ENCODE results near the gene GTPBP2. TPM values are rescaled to one million over a fixed set of nuclear protein-coding genes. Genes with fewer than 3 reads are reported as not detected.

The GTPBP2 gene
- total RNA-seq, 1 experiment from 2014 or later, result 72.2 TPM

- H3K23me2 ChIP-seq (ENCODE audit: insufficient read length, low read depth, low read length, poor library complexity, severe bottlenecking), result peaks cover 8% of the 10 kb centered on the region
- Mint-ChIP-seq H3K4me1 (peaks cover 10 to 13% of the 10 kb centered on the region in 2 experiments), H3K4me3 (no peak overlapping the region; a peak in 1 of 5 replicates), H3K36me3 (ENCODE audit: insufficient read depth in 1 of 3, low read depth in 3 of 3) (peaks cover 51 to 80% (median 78%) of the 10 kb centered on the region in 3 experiments; a peak in 6 of 7 replicates), H3K27ac (no peak overlapping the region), H3K27me3 (ENCODE audit: low read depth) (no peaks in the 10 kb centered on the region), H3K9me3 (no peaks in the 10 kb centered on the region)
- H2AFZ ChIP-seq (ENCODE audit: low read length), result no peak overlapping the region
- no peak overlapping the region for H3K4me2 ChIP-seq (ENCODE audit: insufficient read depth, insufficient read length, low read length)
- H2BK12ac ChIP-seq (ENCODE audit: insufficient read length, low read depth, low read length), result no peak overlapping the region
- peaks cover 6% of the 10 kb centered on the region for H3K79me1 ChIP-seq (ENCODE audit: insufficient read depth, low read depth, low read length, poor library complexity, severe bottlenecking)
- no peaks in the 10 kb centered on the region for H3K9me3 ChIP-seq (ENCODE audit: control insufficient read depth, low read depth, low read length)
- no peak overlapping the region for H3K23ac ChIP-seq (ENCODE audit: insufficient read length, low read depth, low read length)
- no peak overlapping the region for H3K4ac ChIP-seq (ENCODE audit: low read depth, low read length)
- H2BK15ac ChIP-seq (ENCODE audit: low read depth, low read length), result no peak overlapping the region
- no peak overlapping the region for H2AK5ac ChIP-seq (ENCODE audit: insufficient read length, low read length)
- no peak for DNase-seq
- H2BK120ac ChIP-seq (ENCODE audit: low read depth, low read length, poor library complexity, severe bottlenecking), result no peak overlapping the region
- no peak overlapping the region for H3K9ac ChIP-seq (ENCODE audit: extremely low read depth, insufficient read length, low read length)
- H4K5ac ChIP-seq (ENCODE audit: insufficient read length, low read depth, low read length), result no peak overlapping the region
- no peaks in the 10 kb centered on the region for H3K4me1 ChIP-seq (ENCODE audit: insufficient read depth, low read length)
- WGBS (ENCODE audit: extremely low coverage, insufficient read length, low lambda C conversion rate), result no CpG with 5 or more reads among the region's 7 CpGs
- H4K20me1 ChIP-seq (ENCODE audit: control insufficient read depth, insufficient read depth, insufficient read length), result no peaks in the 10 kb centered on the region
- H2BK5ac ChIP-seq (ENCODE audit: insufficient read length, low read length), result no peak overlapping the region
- H4K91ac ChIP-seq (ENCODE audit: insufficient read length, low read depth, low read length), result no peak overlapping the region
- H3K18ac ChIP-seq (ENCODE audit: insufficient read length, low read depth, low read length), result no peak overlapping the region
- H3K14ac ChIP-seq (ENCODE audit: insufficient read depth, low read length), result no peak overlapping the region
- no peaks in the 10 kb centered on the region for H3K27me3 ChIP-seq (ENCODE audit: insufficient read depth, low read length)
- H2BK20ac ChIP-seq (ENCODE audit: low read depth, low read length, poor library complexity, severe bottlenecking), result no peak overlapping the region
- no peak overlapping the region for H3K27ac ChIP-seq (ENCODE audit: insufficient read length, low read depth, low read length)
- no peak overlapping the region for H3K56ac ChIP-seq (ENCODE audit: insufficient read length, low read depth, low read length)
- no peak overlapping the region for H3T11ph ChIP-seq (ENCODE audit: low read length)
- H4K8ac ChIP-seq (replicated peaks; ENCODE audit: insufficient read length, low read depth, low read length), result no peak overlapping the region
- H3K79me2 ChIP-seq (ENCODE audit: insufficient read depth, low read length), result no peaks in the 10 kb centered on the region
- no peak for TF ChIP-seq CTCF (conservative IDR thresholded peaks at IDR 0.05)
These were observed 4.2 kb downstream of the GTPBP2 start for GRCh38 chr6:43624786-43625288.
